AG08395 (cell line): ENCODE results near the gene UTF1.
"Not testable (repeated sequence)": the region's sequence is repeated elsewhere in the genome, so short reads cannot be mapped to it uniquely, and the experiment has no call there.

Experiments used
- DNase-seq: peaks from one replicate; pipeline ENCODE4 v3.0.0; 2012; ENCODE audit warnings: mixed read lengths, low spot score

Gene UTF1

GRCh38 chr10:133265052-133265451 lies 35.0 kb downstream of the UTF1 start:
- DNase-seq, result not testable (repeated sequence)

DNA sequence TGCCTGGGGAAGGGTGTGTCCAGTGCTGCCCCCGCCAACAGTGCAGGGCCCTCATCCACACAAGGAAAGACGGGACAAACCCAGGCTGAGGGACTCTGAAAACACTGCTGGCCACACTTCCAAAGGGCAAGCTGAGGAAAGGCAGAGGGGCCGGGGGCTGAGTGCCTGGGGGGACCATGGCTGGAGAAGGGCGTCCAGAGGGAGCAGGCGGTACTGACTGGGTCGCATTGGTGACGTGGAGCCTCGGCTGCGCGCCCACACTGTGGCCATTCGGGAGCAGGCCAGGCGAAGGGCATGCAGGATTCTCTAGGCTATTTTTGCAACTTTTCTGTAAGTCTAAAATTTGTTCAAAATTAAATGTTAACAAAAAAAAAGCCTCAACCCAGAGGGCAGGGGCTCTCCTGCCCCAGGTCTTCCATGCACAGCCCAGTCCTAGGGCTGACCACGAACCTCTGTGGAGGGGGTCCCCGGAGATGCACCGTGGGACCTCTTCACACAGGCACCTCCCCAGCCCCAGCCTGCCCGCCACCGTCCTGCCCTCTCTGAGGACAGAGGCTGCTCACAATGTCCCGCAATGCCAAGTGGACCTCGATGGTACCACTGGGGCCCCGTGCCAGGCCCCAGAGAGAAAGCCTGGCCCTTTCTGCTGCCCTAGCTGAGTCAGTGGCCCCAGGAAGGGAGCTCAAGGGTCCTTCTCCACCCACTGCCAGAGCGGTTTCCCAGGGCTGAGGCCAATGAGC lies 36.2 kb downstream of the UTF1 start:
- DNase-seq, result no peak

DNA sequence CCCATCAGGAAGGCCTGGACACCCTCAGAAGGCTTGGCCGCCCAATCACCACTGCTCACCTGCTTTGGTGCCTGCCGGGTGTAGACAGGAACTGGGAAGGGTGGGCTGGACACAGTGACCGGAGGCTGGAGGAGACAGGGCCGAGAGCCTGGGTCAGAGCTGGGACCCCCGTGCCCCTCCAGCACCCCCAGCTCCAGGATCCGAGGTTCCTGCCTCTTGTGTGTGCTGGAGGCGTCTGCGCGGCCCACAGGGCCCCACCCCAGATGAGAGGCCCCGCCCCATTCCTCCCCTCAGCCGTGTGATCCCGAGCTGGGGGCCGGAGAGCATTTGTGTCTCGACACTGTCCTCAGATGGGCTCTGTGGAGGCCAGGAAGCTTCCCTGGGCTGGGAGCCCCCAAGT lies 37.3 kb downstream of the UTF1 start:
- DNase-seq, result no peak

DNA sequence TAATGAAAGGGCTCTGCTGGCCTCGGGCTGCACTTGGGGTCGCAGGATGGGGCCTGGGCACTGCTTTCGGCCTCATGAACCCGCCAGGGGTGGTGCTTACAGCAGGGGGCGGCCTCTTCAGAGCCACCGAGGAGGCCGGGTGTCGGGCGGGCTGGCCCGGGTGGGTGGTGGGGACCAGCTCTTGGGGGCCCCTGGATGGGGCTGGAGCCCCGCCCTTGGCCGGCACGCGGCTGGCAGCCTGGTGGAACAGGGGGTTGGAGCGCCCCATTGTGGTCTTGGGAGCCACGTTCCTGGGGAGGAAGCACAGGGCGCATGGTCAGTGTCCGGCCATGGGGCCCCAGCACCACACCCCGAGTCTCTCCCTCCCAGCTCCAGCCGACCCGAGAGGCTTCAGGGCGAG lies 37.8 kb downstream of the UTF1 start:
- DNase-seq, result no peak

- no peak for DNase-seq
Observed at GRCh38 chr10:133268532-133268931, 38.5 kb downstream of the UTF1 start.

- no peak for DNase-seq
Observed at GRCh38 chr10:133269367-133269766, 39.4 kb downstream of the UTF1 start.

DNA sequence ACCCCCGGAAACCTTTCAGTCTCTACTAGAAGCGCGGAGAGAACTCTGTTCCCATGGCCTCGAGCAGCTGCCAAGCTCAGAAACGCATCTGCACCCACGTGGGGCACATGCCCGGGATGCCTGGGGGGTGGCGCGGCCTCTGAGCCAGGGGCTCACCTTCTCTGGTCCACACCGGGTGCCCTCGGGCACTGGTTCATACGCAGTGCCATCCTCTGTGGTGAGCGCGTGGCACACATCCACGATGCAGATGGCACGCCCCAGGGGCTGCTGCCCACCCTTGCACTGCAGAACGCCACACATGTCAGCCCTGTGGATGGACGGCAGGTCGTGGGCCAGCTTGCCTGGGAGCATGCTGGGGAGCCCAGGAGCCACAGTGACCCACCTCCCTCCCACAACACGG lies 40.2 kb downstream of the UTF1 start:
- no peak for DNase-seq

DNA sequence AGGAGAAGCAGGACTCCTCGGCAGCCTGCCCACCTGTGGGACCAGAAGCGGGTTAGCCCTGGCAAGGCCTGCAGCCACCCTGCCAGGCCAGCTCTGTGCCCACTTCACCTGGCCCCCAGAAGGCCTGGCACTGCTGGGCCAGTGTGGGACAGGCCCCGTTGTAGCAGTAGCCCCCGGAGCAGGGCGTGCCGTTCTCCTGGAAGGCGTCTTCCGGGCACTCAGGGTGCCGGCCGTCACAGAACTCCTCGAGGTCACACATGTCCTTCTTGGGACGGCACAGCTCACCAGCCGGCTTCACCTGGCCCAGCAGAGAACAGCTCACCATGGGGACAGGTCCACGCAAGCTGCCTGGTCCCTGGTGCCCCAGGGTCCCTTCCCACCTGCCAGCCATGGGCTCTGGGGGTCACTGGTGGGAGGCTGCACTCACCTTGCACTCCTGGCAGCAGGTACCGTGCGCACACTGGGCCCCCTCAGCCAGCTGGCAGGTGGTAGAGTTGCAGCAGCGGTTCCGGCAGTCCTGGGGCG lies 40.8 kb downstream of the UTF1 start:
- no peak for DNase-seq

GRCh38 chr10:133271521-133272300 lies 41.7 kb downstream of the UTF1 start:
- no peak for DNase-seq

DNA sequence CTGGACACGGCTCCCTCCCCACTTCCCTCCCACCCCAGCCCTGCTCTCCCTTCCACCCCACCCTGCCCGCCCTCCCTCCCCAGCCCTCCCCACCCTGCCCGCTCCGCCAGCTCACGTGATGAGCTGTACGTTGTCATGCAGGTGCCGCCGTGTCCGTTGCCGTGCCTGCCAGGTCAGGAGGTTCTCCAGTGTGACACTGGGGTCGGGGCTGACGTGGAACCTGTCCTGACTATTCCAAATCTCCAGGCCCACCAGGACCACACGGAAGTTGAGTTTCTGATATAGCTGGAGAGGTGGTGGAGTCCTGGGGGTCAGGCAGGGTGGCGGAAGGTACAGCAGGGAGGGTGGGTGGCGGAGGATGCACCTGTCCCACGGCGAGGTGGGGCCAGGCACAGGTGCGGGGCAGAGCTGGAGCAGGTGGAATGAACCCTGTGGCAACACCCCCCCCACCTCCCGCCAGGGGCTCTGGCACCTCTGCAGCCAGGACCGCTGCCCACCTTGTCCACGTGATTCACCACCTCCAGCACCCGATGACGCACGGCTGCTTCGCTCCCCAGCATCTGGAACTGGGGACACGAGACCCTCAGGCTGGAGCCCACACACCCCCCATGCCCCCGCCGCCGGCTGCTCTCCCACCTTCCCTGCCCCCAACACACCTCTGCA lies 42.4 kb downstream of the UTF1 start:
- no peak for DNase-seq

- DNase-seq, result no peak
Observed at GRCh38 chr10:133272964-133273420, 43.0 kb downstream of the UTF1 start.

DNA sequence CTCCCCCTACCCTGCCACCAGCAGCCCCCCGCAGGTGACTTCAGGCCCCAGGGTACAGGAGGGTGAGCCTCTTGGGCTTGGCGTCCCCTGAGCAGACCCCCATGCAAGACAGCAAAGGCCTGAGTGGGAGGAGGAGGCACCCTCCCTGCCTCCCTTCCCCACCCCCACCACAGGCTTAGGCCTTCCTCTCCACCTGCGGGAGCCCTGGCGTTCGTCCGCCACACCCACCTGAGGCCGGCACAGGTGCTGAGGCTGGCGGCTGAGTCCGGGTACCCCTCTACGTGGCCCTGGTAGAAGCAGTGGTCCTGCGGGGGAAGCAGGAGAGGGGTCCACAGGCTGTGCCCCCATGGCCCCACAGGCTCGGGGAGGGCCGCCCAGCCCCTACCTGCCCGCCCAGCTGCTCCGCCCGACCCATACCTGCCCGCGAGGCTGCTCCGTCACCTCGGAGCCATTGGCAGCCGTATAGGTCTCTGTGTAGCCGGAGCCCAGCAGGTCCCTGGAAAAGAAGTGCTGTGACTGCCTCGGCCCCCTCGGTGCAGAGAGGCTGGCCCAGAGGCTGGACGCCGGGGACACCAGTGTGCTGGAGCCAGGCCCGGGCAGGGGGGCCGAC lies 43.6 kb downstream of the UTF1 start:
- DNase-seq, result no peak

DNA sequence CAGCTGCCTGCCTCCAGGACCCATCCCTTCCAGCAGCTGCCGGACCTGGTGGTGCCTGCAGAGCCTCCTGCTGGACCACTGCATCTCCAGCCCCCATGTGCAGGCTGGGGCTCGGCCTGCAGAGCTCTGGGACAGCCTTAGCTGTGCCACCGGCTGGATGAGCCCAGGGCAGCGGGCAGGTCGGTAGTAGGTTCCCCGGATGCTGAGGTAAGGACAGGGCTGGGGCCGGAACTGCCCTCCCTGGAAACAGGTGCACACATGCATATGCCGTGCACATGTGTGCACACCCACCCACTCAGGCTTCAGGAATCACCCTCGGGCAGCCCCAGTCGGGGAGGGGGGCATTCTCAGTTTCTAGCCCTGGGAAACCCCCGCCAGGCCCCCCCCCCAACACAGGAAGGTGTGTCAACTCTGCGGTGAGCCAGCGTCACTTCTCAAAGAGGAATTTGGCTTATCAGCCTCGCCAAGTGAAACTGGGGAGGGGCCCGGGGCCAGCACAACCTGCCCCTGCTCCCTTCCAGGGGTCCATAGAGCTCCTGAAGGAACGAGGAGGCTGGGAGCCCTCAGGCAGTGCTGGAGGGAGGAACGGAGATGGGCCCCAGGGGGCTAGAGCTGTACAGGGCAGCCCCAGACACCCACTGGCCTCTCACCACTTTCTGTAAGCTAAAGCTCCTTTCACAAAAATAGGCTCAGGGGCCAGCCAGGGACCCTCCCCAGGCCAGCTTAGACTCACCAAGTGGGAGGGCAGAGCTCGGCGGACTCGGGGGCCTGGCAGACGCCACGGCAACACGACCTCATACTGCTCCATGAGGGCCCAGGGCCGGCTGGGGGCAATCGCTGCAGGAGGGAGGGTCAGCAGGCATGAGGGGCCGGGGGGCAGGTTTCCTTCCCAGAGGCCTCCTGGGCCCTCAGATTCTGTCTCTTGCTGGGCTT lies 45.0 kb downstream of the UTF1 start:
- DNase-seq, result no peak

DNA sequence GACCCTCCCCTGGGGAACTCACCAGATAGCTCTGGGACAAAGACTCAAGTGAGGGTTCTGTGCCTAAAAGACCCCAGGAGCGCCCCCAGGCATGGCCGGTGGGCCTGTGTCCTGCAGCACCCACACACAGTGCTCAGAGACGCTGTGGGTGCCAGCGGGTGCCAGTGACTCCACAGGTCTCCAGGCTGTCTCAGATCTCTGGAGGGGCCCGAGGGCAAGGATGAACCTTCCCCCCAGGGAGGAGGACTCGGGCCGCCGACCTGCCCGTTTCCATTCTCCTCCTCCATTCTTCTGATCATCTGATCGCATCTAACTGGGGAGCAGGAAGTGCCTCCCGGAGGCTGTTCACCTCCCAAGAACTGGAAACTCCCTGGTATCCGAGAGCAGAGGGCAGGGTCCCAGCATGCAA lies 45.7 kb downstream of the UTF1 start:
- DNase-seq, result no peak

GRCh38 chr10:133276100-133276434 lies 46.0 kb downstream of the UTF1 start:
- no peak for DNase-seq

- DNase-seq, result peak; percentile 50
Observed at GRCh38 chr10:133276435-133277201, 46.6 kb downstream of the UTF1 start, which contains the start of gene ADAM8. Gene ADAM8, minus strand, starts transcription at chr10:133276868. Its CDS starts 51 bp downstream, at chr10:133276817.

DNA sequence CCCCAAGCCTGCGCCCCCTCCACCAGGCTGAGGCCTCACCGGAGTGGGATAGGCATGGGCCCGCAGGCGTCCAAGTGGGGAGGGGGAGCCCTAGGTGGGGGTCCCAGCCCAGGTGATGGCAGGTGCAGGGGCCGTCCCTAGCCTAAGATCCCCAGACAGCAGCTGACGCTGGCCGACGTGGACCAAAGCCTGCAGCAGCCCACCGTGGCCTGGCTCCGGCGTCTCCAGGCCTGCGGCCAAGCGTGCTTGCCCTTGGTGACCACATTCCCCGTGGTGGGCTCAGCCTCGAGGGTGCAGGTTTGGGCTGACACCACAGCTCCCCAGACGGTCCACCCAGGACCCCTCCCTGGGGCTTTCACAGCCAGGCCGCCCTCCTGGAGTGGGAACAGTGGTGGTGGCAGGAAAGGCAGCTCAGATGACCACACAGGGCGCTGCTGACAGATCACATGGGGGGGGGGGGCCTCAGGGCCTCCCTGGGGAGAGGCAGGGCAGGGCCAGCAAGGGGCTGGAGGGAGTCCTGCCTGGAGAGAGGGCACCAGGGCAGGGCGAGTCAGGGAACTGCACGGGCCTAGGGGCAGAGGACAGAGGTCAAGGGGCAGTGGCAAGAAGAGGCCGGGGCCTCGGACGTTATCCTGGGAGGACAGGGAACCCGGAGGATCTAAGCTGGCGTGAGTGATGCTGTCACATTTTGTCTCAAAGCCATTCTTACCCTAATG lies 47.4 kb downstream of the UTF1 start:
- DNase-seq, result no peak

GRCh38 chr10:133277993-133278576 lies 48.1 kb downstream of the UTF1 start:
- DNase-seq, result no peak

DNA sequence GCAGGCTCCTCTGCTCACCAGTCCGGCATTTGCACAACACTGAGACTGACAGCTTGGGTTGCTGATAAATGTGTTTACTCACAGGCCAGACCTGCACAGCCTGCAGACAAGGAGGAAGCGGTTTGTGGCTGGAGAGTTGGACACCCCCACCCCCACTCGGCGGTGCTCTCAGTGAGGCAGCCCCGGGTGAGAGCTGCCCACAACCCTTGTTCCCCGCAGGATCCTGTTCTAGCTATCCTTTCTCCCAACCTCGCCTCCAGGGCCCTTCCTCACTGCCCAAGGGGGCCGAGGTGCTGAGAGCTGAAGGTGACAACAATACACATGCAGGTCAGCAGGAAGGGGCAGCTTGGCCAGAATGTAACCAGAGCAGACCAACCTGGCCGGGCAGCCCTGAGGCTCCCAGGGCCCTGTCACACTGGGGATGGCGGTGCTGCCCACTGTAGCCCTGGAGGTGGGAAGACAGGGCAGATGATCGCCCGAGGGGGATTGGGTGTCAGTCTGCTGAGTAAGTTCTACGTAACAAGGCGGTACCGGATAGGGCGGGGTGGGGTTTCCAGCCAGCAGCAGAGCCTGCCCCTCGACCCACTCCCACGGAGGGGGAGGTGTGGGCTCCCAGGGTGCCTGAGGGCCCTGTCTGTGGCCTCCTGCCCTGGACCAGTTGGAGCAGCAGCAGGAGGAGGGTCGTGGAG lies 48.7 kb downstream of the UTF1 start:
- DNase-seq, result no peak
